CD4-positive, alpha-beta T cell treated with Interleukin-6 at 100 ng/mL for 8 hours (primary cell): ENCODE measurements around the gene DHRS12.

Experiments used
- DNase-seq: peaks from one replicate; pipeline ENCODE4 v3.0.0-alpha.2; 2020; ENCODE audit warnings: mixed read lengths, low spot score

The DHRS12 gene

DNA sequence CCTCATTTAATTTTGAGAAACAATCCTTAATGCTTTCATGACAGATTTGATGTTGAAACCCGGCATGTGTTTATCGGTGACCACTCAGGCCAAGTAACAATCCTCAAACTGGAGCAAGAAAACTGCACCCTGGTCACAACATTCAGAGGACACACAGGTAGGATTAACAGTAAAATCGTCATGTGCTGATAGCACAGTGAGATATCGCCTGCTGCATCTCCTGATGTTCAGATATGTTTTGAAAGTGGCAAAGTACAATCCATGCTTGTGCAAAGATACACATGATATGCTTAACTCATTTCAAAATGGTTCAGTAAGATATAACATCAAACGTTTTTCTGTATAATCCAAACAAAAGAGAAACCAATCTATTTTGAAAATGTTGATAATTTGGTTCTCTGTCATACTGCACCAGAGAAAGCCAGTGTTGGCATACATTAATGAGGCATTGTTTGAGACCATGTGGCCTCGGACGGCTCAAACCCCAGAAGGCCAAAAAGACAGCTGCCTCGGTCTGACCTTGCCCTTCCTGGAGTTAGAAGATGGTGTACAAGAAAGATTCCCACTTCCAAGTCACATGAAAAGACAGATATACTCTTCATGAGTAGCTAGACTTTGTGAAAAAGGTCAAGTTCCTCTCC, 76.2 kb downstream of the DHRS12 start:
- DNase-seq: no peak

DNA sequence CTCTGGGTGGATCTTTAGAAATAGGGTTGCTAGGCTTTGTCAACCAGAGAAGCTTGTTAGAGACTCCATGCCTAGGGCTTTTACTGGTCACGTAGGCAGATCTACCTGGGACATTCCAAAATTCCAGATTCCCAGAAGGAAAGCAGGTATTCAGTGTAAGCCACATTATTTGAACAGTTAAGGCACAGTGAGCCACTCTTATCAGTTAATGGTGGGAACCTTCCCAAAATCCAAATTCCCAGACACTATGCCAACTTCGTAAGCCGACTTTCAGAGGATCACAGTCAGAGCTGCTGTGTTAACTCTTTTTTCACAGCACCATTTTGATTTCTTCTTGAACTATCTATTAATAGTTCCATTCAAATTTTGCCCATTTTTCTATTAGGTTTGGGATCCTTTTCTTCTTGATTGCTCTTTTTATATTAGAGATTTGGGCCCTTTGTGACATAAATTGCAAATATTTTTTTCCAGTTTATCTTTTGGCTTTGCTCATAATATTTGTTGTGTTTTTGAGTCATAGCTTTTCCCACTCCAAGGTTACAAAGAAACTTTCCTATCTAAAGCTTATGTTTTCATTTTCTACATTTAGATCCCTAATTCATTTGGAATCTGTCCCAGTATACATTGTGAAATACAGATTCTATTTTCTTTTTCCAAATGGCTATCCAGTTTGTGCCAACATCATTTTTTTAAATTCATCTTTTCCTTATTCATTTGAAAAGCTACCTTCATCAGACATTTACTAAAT, 77.3 kb downstream of the DHRS12 start:
- DNase-seq: no peak

GRCh38 chr13:51724721-51725120, 79.2 kb downstream of the DHRS12 start:
- no peak for DNase-seq

- no peak for DNase-seq
These were observed 80.4 kb downstream of the DHRS12 start for GRCh38 chr13:51723529-51723928.

GRCh38 chr13:51721496-51721895, 82.5 kb downstream of the DHRS12 start:
- DNase-seq: no peak

DNA sequence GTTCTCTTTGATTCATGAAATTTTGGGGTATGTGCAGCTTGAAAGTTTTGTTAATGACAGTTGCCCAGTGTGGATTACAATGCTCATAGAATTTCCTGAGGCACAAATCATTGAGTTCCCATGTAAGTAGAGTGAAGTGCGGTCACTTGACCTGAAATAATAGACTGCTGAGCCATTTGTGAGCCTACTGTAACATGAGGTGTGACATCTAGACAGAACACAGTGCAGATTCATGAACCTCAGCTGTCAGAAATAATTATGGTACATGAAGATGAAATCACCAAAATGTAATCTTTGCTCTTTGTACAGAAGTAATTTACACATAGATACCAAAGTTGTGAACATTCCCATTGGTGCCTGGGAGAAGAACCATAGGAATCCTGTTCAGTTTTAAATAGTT, 84.6 kb downstream of the DHRS12 start:
- no peak for DNase-seq
